Esophagus squamous epithelium (tissue), 4 donors: Measurements from ENCODE around the gene TAF4B.

Experiments
- POLR2A ChIP-seq, 4 donors: fragments of 450-650 bp; IDR thresholded peaks; one replicate each; pipeline ENCODE4 v1.6.1; 2017; ENCODE audit warnings: antibody characterized with exemption in 4 of 4, mild to moderate bottlenecking in 4 of 4, moderate library complexity in 3 of 4
- TF ChIP-seq, protein P1 (sequence below), 6 experiments: fragments of 450-650 bp in 4 of 6; fragments of 200-600 bp in 2 of 6; sonication (generic) in 2 of 6; IDR thresholded peaks; one replicate each; pipeline ENCODE4 v1.5.1; 2016 to 2019; ENCODE audit warnings: antibody characterized with exemption in 6 of 6, mild to moderate bottlenecking in 4 of 6, moderate library complexity in 4 of 6

DNA sequence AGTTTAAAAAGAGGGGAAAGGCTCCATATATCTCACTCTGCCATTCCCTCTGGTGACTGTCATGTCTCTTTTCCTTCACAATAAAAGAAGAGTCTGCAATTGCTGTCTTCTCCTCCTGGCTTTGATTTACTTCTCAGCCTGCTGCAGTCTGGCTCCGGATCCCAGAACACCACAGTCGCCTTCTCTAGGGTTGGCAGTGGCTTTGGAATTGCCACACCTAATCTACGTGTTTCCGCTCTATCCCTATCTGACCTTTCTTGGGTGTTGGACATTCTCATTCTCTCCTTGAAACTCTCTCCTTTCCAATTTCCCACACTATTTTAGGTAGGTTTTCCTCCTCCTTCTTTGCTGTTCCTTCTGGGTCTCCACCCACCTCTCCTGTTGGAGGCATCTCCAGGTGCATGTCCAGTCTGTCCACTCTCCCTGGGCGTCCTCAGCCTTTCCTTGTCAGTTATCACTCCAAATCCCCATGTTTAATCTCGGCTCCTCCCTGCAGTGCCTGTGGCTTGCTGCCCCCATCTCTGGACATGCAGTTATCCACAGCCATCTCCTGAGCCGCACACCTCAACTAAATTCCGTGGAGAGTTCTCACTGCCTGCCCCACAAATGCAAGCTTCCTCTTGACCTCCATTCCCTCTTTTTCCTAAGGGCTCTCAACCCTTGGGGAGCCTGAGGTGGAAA is 209.3 kb downstream of the TAF4B start:
- TF ChIP-seq, protein P1, sequence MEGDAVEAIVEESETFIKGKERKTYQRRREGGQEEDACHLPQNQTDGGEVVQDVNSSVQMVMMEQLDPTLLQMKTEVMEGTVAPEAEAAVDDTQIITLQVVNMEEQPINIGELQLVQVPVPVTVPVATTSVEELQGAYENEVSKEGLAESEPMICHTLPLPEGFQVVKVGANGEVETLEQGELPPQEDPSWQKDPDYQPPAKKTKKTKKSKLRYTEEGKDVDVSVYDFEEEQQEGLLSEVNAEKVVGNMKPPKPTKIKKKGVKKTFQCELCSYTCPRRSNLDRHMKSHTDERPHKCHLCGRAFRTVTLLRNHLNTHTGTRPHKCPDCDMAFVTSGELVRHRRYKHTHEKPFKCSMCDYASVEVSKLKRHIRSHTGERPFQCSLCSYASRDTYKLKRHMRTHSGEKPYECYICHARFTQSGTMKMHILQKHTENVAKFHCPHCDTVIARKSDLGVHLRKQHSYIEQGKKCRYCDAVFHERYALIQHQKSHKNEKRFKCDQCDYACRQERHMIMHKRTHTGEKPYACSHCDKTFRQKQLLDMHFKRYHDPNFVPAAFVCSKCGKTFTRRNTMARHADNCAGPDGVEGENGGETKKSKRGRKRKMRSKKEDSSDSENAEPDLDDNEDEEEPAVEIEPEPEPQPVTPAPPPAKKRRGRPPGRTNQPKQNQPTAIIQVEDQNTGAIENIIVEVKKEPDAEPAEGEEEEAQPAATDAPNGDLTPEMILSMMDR (IDR thresholded peaks at IDR 0.05): no peak
- TF ChIP-seq POLR2A (IDR thresholded peaks at IDR 0.05): no peak
